Transverse colon (tissue), 4 donors: Measurements from ENCODE around the gene ANTKMT. TPM values are rescaled to one million over a fixed set of nuclear protein-coding genes. Genes with fewer than 3 reads are reported as not detected.

ENCODE experiments used
- DNase-seq: peaks from one replicate; pipeline ENCODE4 v3.0.0-alpha.2; 2019
- H3K27ac ChIP-seq, 4 donors: fragments of 200-600 bp; sonication (generic); 2 replicates each; pipeline ENCODE4 v1.5.1; 2016 to 2018; ENCODE audit warnings: inconsistent platforms in 4 of 4
- H3K27me3 ChIP-seq: fragments of 200-600 bp; sonication (generic); 2 replicates; pipeline ENCODE4 v1.5.1; 2017; ENCODE audit warnings: inconsistent platforms
- H3K36me3 ChIP-seq, 4 donors: fragments of 200-600 bp; sonication (generic); 2 replicates each; pipeline ENCODE4 v1.5.1; 2017 to 2019; ENCODE audit warnings: inconsistent platforms in 4 of 4
- H3K4me1 ChIP-seq, 4 donors: fragments of 200-600 bp; sonication (generic); 2 replicates each; pipeline ENCODE4 v1.5.1; 2017 to 2020; ENCODE audit warnings: inconsistent platforms in 4 of 4
- H3K4me3 ChIP-seq, 4 donors: fragments of 200-600 bp; sonication (generic); 1 replicate in 1 of 4; 2 replicates in 3 of 4; pipeline versions ENCODE4 v1.5.1 to v1.6.1; 2017 to 2019; ENCODE audit warnings: inconsistent platforms in 4 of 4
- H3K9me3 ChIP-seq, 2 donors: fragments of 200-600 bp; sonication (generic); 2 replicates each; pipeline ENCODE4 v1.5.1; 2017 to 2019; ENCODE audit warnings: inconsistent platforms in 2 of 2
- CTCF ChIP-seq, 5 experiments: fragments of 200-600 bp in 3 of 5; fragments of 450-650 bp in 2 of 5; sonication (generic) in 3 of 5; IDR thresholded peaks; 1 replicate in 2 of 5; 2 replicates in 3 of 5; pipeline ENCODE4 v1.5.1; 2016 to 2017; ENCODE audit warnings: antibody characterized with exemption in 5 of 5, inconsistent platforms in 3 of 5, mild to moderate bottlenecking in 2 of 5, moderate library complexity in 1 of 5
- EP300 ChIP-seq: sonication (generic); formaldehyde crosslinking; IDR thresholded peaks from one replicate; pipeline ENCODE4 v1.6.1; 2017; ENCODE audit warnings: antibody characterized with exemption, low read depth
- POLR2A ChIP-seq: fragments of 450-650 bp; IDR thresholded peaks from one replicate; pipeline ENCODE4 v1.6.1; 2016; ENCODE audit warnings: antibody characterized with exemption, mild to moderate bottlenecking, moderate library complexity
- POLR2AphosphoS5 ChIP-seq, 3 donors: sonication (generic); formaldehyde crosslinking; IDR thresholded peaks; one replicate each; pipeline ENCODE4 v1.6.1; 2016; ENCODE audit warnings: antibody characterized with exemption in 3 of 3
- WGBS, 2 donors: methylation state at CpG; one replicate each; pipeline ENCODE4 v1.1.5; 2018; ENCODE audit warnings: low coverage in 1 of 2; 5-methylcytosine and 5-hydroxymethylcytosine counted together
- in situ Hi-C, 4 donors: fragments of 200-750 bp; cut with MboI; loops; one replicate each; pipeline versions ENCODE4 v1.15.0 to v1.15.1; 2017; ENCODE audit warnings: low sequenced_read_pairs in 3 of 4, low pct_ligation_motif_present in 1 of 4, low pct_unique_long_range_greater_than_20kb in 1 of 4
- intact Hi-C: fragments of 100-400 bp; cut with DNase I; formaldehyde crosslinking; loops from one replicate; pipeline ENCODE4 v1.15.1; 2023; ENCODE audit warnings: low total_unique reads
- small RNA-seq, 4 donors: library from RNA; depleted of rRNA; stranded (forward); fragments of <200 nt; gene quantifications; one replicate each; pipeline ENCODE3, GENCODE V24; 2016
- total RNA-seq, 4 donors: library from RNA; depleted of rRNA; stranded (reverse); fragments of >200 nt; gene quantifications; one replicate each; pipeline ENCODE4 v1.1.0, GENCODE V29; 2016

Gene ANTKMT
- total RNA-seq, 4 donors from 2014 or later = 19.7 to 53.0 (median 38.2) TPM

- no peak for DNase-seq
- no peak overlapping the region for H3K4me3 ChIP-seq
- intact Hi-C loops (no loop called here), in situ Hi-C loops (no loop called here)
- no peaks in the 10 kb centered on the region for H3K36me3 ChIP-seq
- no peak overlapping the region for H3K27ac ChIP-seq
- no peaks in the 10 kb centered on the region for H3K4me1 ChIP-seq
- no peaks in the 10 kb centered on the region for H3K9me3 ChIP-seq
- TF ChIP-seq POLR2A (no peak), POLR2AphosphoS5 (IDR thresholded peaks at IDR 0.05) (no peak), EP300 (no peak), CTCF (IDR thresholded peaks at IDR 0.05) (no peak)
- H3K27me3 ChIP-seq = peaks cover 8% of the 10 kb centered on the region
- 70% methylated on average over 19 of the region's 19 CpGs; no CpG with 5 or more reads in 1 of the 2 donors for whole genome bisulfite sequencing, 2 donors
Measured at GRCh38 chr16:769934-770333, 49.0 kb downstream of the ANTKMT start.

GRCh38 chr16:770411-770810, 49.5 kb downstream of the ANTKMT start:
- TF ChIP-seq EP300 (no peak), POLR2AphosphoS5 (IDR thresholded peaks at IDR 0.05) (no peak), POLR2A (no peak), CTCF (IDR thresholded peaks at IDR 0.05) (no peak)
- Histone ChIP-seq H3K27me3 (peaks cover 13% of the 10 kb centered on the region), H3K4me1 (no peaks in the 10 kb centered on the region), H3K9me3 (no peaks in the 10 kb centered on the region), H3K36me3 (no peaks in the 10 kb centered on the region), H3K27ac (no peak overlapping the region), H3K4me3 (no peak overlapping the region)
- DNase-seq = no peak
- intact Hi-C loops (no loop called here), in situ Hi-C loops (no loop called here)
- 87% methylated on average over 4 of the region's 13 CpGs; no CpG with 5 or more reads in 1 of the 2 donors for WGBS, 2 donors

Small RNAs within 50 kb of the gene (small RNA-seq; reads per million reads assigned to genes)
- 0 reads per million in 4 donors for gene MIR662

Other genes with a start within 250 kb of the ANTKMT start
- 100 to 1,000 TPM; 108 to 388 (median 175) TPM for gene CAPN15, start 193.4 kb upstream of the ANTKMT start, total RNA-seq
- gene PRR35, start 160.8 kb upstream of the ANTKMT start, total RNA-seq = not detected
- gene NHLRC4, start 154.1 kb upstream of the ANTKMT start, total RNA-seq = under 1 TPM in 3 of 4 donors, not detected in 1; 0.55 to 0.75 (median 0.64) TPM
- gene PIGQ, start 151.2 kb upstream of the ANTKMT start, total RNA-seq = 100 to 1,000 TPM in 1 of 4 donors, 10 to 100 TPM in 3; 37.4 to 115 (median 56.0) TPM
- 100 to 1,000 TPM in 2 of 4 donors, 10 to 100 TPM in 2; 54.8 to 111 (median 83.5) TPM for gene RAB40C, start 131.1 kb upstream of the ANTKMT start, total RNA-seq
- gene WFIKKN1, start 90.2 kb upstream of the ANTKMT start, total RNA-seq = 10 to 100 TPM in 1 of 4 donors, 1 to 10 TPM in 3; 2.3 to 13.1 (median 4.2) TPM
- 10 to 100 TPM; 32.6 to 91.8 (median 86.7) TPM for gene METTL26, start 84.8 kb upstream of the ANTKMT start, total RNA-seq
- 100 to 1,000 TPM; 158 to 267 (median 211) TPM for gene MCRIP2, start 79.3 kb upstream of the ANTKMT start, total RNA-seq
- 100 to 1,000 TPM in 2 of 4 donors, 10 to 100 TPM in 2; 23.0 to 166 (median 90.2) TPM for gene WDR90, start 71.8 kb upstream of the ANTKMT start, total RNA-seq
- gene RHOT2, start 53.0 kb upstream of the ANTKMT start, total RNA-seq = 100 to 1,000 TPM; 133 to 386 (median 259) TPM
- 10 to 100 TPM in 2 of 4 donors, 1 to 10 TPM in 2; 1.8 to 39.3 (median 8.1) TPM for gene RHBDL1, start 45.5 kb upstream of the ANTKMT start, total RNA-seq
- gene STUB1, start 40.7 kb upstream of the ANTKMT start, total RNA-seq = 100 to 1,000 TPM in 3 of 4 donors, 10 to 100 TPM in 1; 51.9 to 190 (median 134) TPM
- gene JMJD8, start 36.8 kb upstream of the ANTKMT start, total RNA-seq = 100 to 1,000 TPM in 1 of 4 donors, 10 to 100 TPM in 3; 40.0 to 261 (median 58.6) TPM
- 10 to 100 TPM in 2 of 4 donors, 1 to 10 TPM in 2; 3.4 to 15.3 (median 10.0) TPM for gene WDR24, start 30.7 kb upstream of the ANTKMT start, total RNA-seq
- 1 to 10 TPM in 2 of 4 donors, under 1 TPM in 1, not detected in 1; 0.60 to 3.5 (median 1.6) TPM for gene FBXL16, start 15.3 kb upstream of the ANTKMT start, total RNA-seq
- gene METRN, start 6.0 kb upstream of the ANTKMT start, total RNA-seq = 10 to 100 TPM in 3 of 4 donors, 1 to 10 TPM in 1; 4.9 to 47.2 (median 35.2) TPM
- 10 to 100 TPM in 1 of 4 donors, 1 to 10 TPM in 1, under 1 TPM in 2; 0.40 to 24.3 (median 0.98) TPM for gene CCDC78, start 5.3 kb downstream of the ANTKMT start, total RNA-seq
- 10 to 100 TPM in 1 of 4 donors, 1 to 10 TPM in 3; 1.2 to 12.3 (median 5.5) TPM for gene HAGHL, start 6.0 kb downstream of the ANTKMT start, total RNA-seq
- gene CIAO3, start 19.9 kb downstream of the ANTKMT start, total RNA-seq = 100 to 1,000 TPM in 2 of 4 donors, 10 to 100 TPM in 2; 59.1 to 346 (median 102) TPM
- gene MSLN, start 39.6 kb downstream of the ANTKMT start, total RNA-seq = 10 to 100 TPM in 2 of 4 donors, 1 to 10 TPM in 1, not detected in 1; 4.9 to 21.2 (median 10.3) TPM
- 10 to 100 TPM; 16.1 to 71.4 (median 24.8) TPM for gene RPUSD1, start 67.2 kb downstream of the ANTKMT start, total RNA-seq
- 10 to 100 TPM in 2 of 4 donors, 1 to 10 TPM in 2; 4.6 to 33.4 (median 12.9) TPM for gene CHTF18, start 67.5 kb downstream of the ANTKMT start, total RNA-seq
- gene GNG13, start 79.6 kb downstream of the ANTKMT start, total RNA-seq = under 1 TPM in 1 of 4 donors, not detected in 3; 0.48 TPM
- gene LMF1, start 249.8 kb downstream of the ANTKMT start, total RNA-seq = 10 to 100 TPM; 15.9 to 34.8 (median 19.6) TPM